ENCODE data around the gene NLGN4Y. TPM values are rescaled to one million over a fixed set of nuclear protein-coding genes. Genes with fewer than 3 reads are reported as not detected.

NLGN4Y gene
- total RNA-seq, 1 experiment from 2014 or later: not detected

DNA sequence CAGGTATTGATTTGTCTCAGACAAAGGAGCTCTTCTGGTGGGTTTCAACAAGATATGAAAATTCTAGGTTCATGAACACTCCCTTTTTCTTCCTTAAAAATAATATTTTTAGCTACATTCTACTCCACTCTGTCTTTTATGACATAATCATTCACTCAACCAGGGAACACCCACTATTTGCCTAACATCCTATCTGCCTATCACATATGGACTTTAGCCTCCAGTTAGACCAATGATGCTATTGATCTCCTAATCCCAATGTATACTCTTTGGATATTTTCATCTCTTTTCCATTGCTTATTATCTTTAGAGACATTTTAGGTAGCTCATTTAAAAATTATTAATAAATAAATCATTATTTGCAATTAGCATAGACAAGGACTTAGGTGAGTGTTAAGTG, 110.6 kb downstream of the NLGN4Y start:
- Mint-ChIP-seq H3K9me3 (no peaks in the 10 kb centered on the region), H3K27me3 (ENCODE audit: low read depth) (no peaks in the 10 kb centered on the region), H3K4me3 (no peak overlapping the region), H3K4me1 (no peaks in the 10 kb centered on the region), H3K36me3 (ENCODE audit: insufficient read depth in 1 of 3, low read depth in 3 of 3) (no peaks in the 10 kb centered on the region), H3K27ac (no peak overlapping the region)
- Histone ChIP-seq H3K27me3 (ENCODE audit: insufficient read depth, low read length) (no peaks in the 10 kb centered on the region), H4K91ac (ENCODE audit: insufficient read length, low read depth, low read length) (no peak overlapping the region), H3T11ph (ENCODE audit: low read length) (no peak overlapping the region), H3K79me1 (ENCODE audit: insufficient read depth, low read depth, low read length, poor library complexity, severe bottlenecking) (no peaks in the 10 kb centered on the region), H2BK20ac (ENCODE audit: low read depth, low read length, poor library complexity, severe bottlenecking) (no peak overlapping the region), H2AK5ac (ENCODE audit: insufficient read length, low read length) (no peak overlapping the region), H2BK120ac (ENCODE audit: low read depth, low read length, poor library complexity, severe bottlenecking) (no peak overlapping the region), H4K20me1 (ENCODE audit: control insufficient read depth, insufficient read depth, insufficient read length) (no peaks in the 10 kb centered on the region), H2BK15ac (ENCODE audit: low read depth, low read length) (no peak overlapping the region), H3K27ac (ENCODE audit: insufficient read length, low read depth, low read length) (no peak overlapping the region), H4K8ac (replicated peaks; ENCODE audit: insufficient read length, low read depth, low read length) (no peak overlapping the region), H3K23me2 (ENCODE audit: insufficient read length, low read depth, low read length, poor library complexity, severe bottlenecking) (no peaks in the 10 kb centered on the region), H3K4ac (ENCODE audit: low read depth, low read length) (no peak overlapping the region), H3K4me2 (ENCODE audit: insufficient read depth, insufficient read length, low read length) (no peak overlapping the region), H3K18ac (ENCODE audit: insufficient read length, low read depth, low read length) (no peak overlapping the region), H2BK12ac (ENCODE audit: insufficient read length, low read depth, low read length) (no peak overlapping the region), H3K23ac (ENCODE audit: insufficient read length, low read depth, low read length) (no peak overlapping the region), H4K5ac (ENCODE audit: insufficient read length, low read depth, low read length) (no peak overlapping the region), H3K9me3 (ENCODE audit: control insufficient read depth, low read depth, low read length) (no peaks in the 10 kb centered on the region), H3K9ac (ENCODE audit: extremely low read depth, insufficient read length, low read length) (no peak overlapping the region), H3K4me1 (ENCODE audit: insufficient read depth, low read length) (no peaks in the 10 kb centered on the region), H3K56ac (ENCODE audit: insufficient read length, low read depth, low read length) (no peak overlapping the region), H3K79me2 (ENCODE audit: insufficient read depth, low read length) (no peaks in the 10 kb centered on the region), H2AFZ (ENCODE audit: low read length) (no peak overlapping the region), H3K14ac (ENCODE audit: insufficient read depth, low read length) (no peak overlapping the region), H2BK5ac (ENCODE audit: insufficient read length, low read length) (no peak overlapping the region)
- TF ChIP-seq, protein P1, sequence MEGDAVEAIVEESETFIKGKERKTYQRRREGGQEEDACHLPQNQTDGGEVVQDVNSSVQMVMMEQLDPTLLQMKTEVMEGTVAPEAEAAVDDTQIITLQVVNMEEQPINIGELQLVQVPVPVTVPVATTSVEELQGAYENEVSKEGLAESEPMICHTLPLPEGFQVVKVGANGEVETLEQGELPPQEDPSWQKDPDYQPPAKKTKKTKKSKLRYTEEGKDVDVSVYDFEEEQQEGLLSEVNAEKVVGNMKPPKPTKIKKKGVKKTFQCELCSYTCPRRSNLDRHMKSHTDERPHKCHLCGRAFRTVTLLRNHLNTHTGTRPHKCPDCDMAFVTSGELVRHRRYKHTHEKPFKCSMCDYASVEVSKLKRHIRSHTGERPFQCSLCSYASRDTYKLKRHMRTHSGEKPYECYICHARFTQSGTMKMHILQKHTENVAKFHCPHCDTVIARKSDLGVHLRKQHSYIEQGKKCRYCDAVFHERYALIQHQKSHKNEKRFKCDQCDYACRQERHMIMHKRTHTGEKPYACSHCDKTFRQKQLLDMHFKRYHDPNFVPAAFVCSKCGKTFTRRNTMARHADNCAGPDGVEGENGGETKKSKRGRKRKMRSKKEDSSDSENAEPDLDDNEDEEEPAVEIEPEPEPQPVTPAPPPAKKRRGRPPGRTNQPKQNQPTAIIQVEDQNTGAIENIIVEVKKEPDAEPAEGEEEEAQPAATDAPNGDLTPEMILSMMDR (conservative IDR thresholded peaks at IDR 0.05): no peak
- DNase-seq: no peak

Data from H9 (cell line).